OCI-LY3 (cell line): Measurements from ENCODE around the gene QSER1.

Experiments used
- EZH2phosphoT487 ChIP-seq: fragments of 200-600 bp; shearing (Covaris generic); IDR thresholded peaks from 2 replicates; pipeline ENCODE4 v1.6.1; 2018; ENCODE audit warnings: antibody characterized with exemption, mixed run types, low read depth
- TF ChIP-seq, protein P1 (sequence below): fragments of 200-600, 300-600 bp; sonication (generic); IDR thresholded peaks from 2 replicates; pipeline ENCODE4 v1.5.1; 2014; ENCODE audit warnings: antibody characterized with exemption, low read length, low read depth

DNA sequence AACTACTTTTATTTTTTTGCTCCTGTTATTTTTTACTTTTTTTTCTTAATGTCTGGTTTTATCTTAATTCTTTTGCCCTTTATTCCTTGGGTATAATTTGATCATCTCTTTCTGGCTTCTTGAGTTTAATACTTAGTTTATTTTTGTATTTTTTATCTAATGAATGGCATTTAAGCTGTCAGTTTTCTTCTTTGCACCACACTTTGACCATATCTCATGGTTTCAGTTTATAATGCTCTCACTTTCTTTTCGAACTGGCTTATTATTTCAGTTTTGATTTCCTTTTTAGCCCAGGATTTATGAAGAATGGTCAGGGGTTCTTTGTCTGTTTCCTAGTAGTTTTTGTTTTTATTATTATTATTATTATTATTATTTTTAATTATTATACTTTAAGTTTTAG is 48.3 kb downstream of the QSER1 start:
- TF ChIP-seq EZH2phosphoT487, result no peak
- TF ChIP-seq, protein P1, sequence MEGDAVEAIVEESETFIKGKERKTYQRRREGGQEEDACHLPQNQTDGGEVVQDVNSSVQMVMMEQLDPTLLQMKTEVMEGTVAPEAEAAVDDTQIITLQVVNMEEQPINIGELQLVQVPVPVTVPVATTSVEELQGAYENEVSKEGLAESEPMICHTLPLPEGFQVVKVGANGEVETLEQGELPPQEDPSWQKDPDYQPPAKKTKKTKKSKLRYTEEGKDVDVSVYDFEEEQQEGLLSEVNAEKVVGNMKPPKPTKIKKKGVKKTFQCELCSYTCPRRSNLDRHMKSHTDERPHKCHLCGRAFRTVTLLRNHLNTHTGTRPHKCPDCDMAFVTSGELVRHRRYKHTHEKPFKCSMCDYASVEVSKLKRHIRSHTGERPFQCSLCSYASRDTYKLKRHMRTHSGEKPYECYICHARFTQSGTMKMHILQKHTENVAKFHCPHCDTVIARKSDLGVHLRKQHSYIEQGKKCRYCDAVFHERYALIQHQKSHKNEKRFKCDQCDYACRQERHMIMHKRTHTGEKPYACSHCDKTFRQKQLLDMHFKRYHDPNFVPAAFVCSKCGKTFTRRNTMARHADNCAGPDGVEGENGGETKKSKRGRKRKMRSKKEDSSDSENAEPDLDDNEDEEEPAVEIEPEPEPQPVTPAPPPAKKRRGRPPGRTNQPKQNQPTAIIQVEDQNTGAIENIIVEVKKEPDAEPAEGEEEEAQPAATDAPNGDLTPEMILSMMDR, result no peak
